PC-9 (cell line): ENCODE data around the gene LRRC70. TPM values are rescaled to one million over a fixed set of nuclear protein-coding genes. Genes with fewer than 3 reads are reported as not detected.
"Not testable (repeated sequence)": the region's sequence is repeated elsewhere in the genome, so short reads cannot be mapped to it uniquely, and the experiment has no call there.

ENCODE experiments used
- BruUV-seq: library from RNA; stranded (reverse); fragments of 400-500 nt; replicated peaks from 2 replicates; lab custom pipeline; 2021; lab: Mats Ljungman, UMichigan
- CTCF ChIA-PET: fragments of 300-600 bp; sonication (Branson Sonifier 250); formaldehyde crosslinking; loops from one replicate; lab custom pipeline; 2022; ENCODE audit warnings: antibody characterized with exemption; lab: Charles Lee
- POLR2A ChIA-PET: fragments of 300-600 bp; sonication (Branson Sonifier 250); formaldehyde crosslinking; loops from one replicate; lab custom pipeline; 2022; ENCODE audit warnings: antibody characterized with exemption; ENCODE audit not compliant: unreplicated experiment; lab: Charles Lee
- DNase-seq, 2 experiments: peaks; one replicate each; pipeline versions ENCODE4 v3.0.0 to v3.0.0-alpha.2; 2015 to 2022; ENCODE audit warnings: mixed read lengths in 1 of 2
- H2AFZ ChIP-seq: fragments of 200-600 bp; sonication (generic); 2 replicates; pipeline ENCODE4 v1.8.1; 2017; ENCODE audit warnings: antibody characterized with exemption
- H3F3A ChIP-seq: fragments of 200-600 bp; sonication (generic); 2 replicates; pipeline ENCODE4 v1.8.1; 2017; ENCODE audit warnings: antibody characterized with exemption, mild to moderate bottlenecking, low read depth; ENCODE audit not compliant: insufficient read depth
- H3K27ac ChIP-seq: fragments of 200-600 bp; sonication (generic); 2 replicates; pipeline ENCODE4 v1.6.1; 2016; ENCODE audit warnings: mixed run types
- H3K27me3 ChIP-seq: fragments of 200-600 bp; sonication (generic); 2 replicates; pipeline ENCODE4 v1.6.1; 2016; ENCODE audit warnings: low read depth, mixed run types; ENCODE audit not compliant: insufficient read depth
- H3K36me3 ChIP-seq: fragments of 200-600 bp; sonication (generic); 2 replicates; pipeline ENCODE4 v1.6.1; 2016; ENCODE audit warnings: low read depth, mixed run types
- H3K4me1 ChIP-seq: fragments of 200-600 bp; sonication (generic); replicated peaks from 2 replicates; pipeline ENCODE4 v1.6.1; 2016; ENCODE audit warnings: mixed run types; ENCODE audit not compliant: insufficient read depth
- H3K4me2 ChIP-seq: fragments of 200-600 bp; sonication (generic); 2 replicates; pipeline ENCODE4 v1.6.1; 2017; ENCODE audit warnings: mixed run types
- H3K4me3 ChIP-seq: fragments of 200-600 bp; sonication (generic); 2 replicates; pipeline ENCODE4 v1.6.1; 2016; ENCODE audit warnings: mixed run types
- H3K79me2 ChIP-seq: fragments of 200-600 bp; sonication (generic); 2 replicates; pipeline ENCODE4 v1.6.1; 2017; ENCODE audit warnings: low read depth, mixed run types
- H3K9me2 ChIP-seq: fragments of 200-600 bp; sonication (generic); 2 replicates; pipeline ENCODE4 v1.8.1; 2017; ENCODE audit warnings: mild to moderate bottlenecking; ENCODE audit not compliant: insufficient read depth
- H3K9me3 ChIP-seq: fragments of 200-600 bp; sonication (generic); 2 replicates; pipeline ENCODE4 v1.8.1; 2016; ENCODE audit warnings: low read depth; ENCODE audit not compliant: insufficient read depth
- H4K20me1 ChIP-seq: fragments of 200-600 bp; sonication (generic); 2 replicates; pipeline ENCODE4 v1.8.1; 2017; ENCODE audit not compliant: insufficient read depth
- CTCF ChIP-seq: fragments of 200-600 bp; sonication (generic); conservative IDR thresholded peaks from 2 replicates; pipeline ENCODE4 v1.6.1; 2017; ENCODE audit warnings: mixed run types, antibody characterized with exemption, mild to moderate bottlenecking, moderate library complexity
- EZH2 ChIP-seq: fragments of 200-600 bp; sonication (generic); IDR thresholded peaks from 2 replicates; pipeline ENCODE4 v1.8.0; 2017; ENCODE audit warnings: antibody characterized with exemption, low read depth
- intact Hi-C: fragments of 100-400 bp; cut with micrococcal nuclease; formaldehyde crosslinking; loops from one replicate; pipeline ENCODE4 v1.10.0; 2022; ENCODE audit not compliant: unreplicated experiment
- total RNA-seq: library from RNA; stranded (reverse); gene quantifications from 2 replicates; pipeline ENCODE4 v1.2.3, GENCODE V29; 2021

LRRC70 gene
- total RNA-seq, 1 experiment from 2014 or later, result 1.1 TPM

GRCh38 chr5:62561896-62562295, 16.7 kb upstream of the LRRC70 start:
- Histone ChIP-seq H3K4me3 (no peak overlapping the region), H3K27ac (no peak overlapping the region), H3K4me2 (no peak overlapping the region), H3F3A (peaks cover 8% of the 10 kb centered on the region), H3K9me2 (no peaks in the 10 kb centered on the region), H4K20me1 (no peaks in the 10 kb centered on the region), H3K36me3 (peaks cover 2% of the 10 kb centered on the region; the same call in 1 of the 2 replicates), H3K4me1 (no peaks in the 10 kb centered on the region), H2AFZ (no peak overlapping the region), H3K79me2 (no peaks in the 10 kb centered on the region), H3K27me3 (no peaks in the 10 kb centered on the region), H3K9me3 (no peaks in the 10 kb centered on the region)
- DNase-seq, result no peak
- no peak for TF ChIP-seq EZH2
- TF ChIP-seq CTCF, result no peak
- ChIA-PET POLR2A (interaction anchor here (0.7 kb wide), 1 partner anchor 1524 kb away, joined by 8 read pairs; no protein-coding TSS in a partner anchor), CTCF (no interaction called here)
- no TSS peak for BruUV-seq
- intact Hi-C loops, result no loop called here

GRCh38 chr5:62562867-62563266, 15.8 kb upstream of the LRRC70 start:
- Histone ChIP-seq H3K9me3 (no peaks in the 10 kb centered on the region; the same call in 1 of the 2 replicates), H3K36me3 (peaks cover 8% of the 10 kb centered on the region; the same call in 1 of the 2 replicates), H3K4me3 (no peak overlapping the region), H3K9me2 (no peaks in the 10 kb centered on the region), H3K4me2 (no peak overlapping the region), H2AFZ (no peak overlapping the region), H3K79me2 (no peaks in the 10 kb centered on the region), H4K20me1 (no peaks in the 10 kb centered on the region), H3K4me1 (no peaks in the 10 kb centered on the region), H3K27ac (no peak overlapping the region), H3F3A (peaks cover 8% of the 10 kb centered on the region), H3K27me3 (no peaks in the 10 kb centered on the region)
- ChIA-PET CTCF (no interaction called here), POLR2A (no interaction called here)
- BruUV-seq, result no TSS peak
- intact Hi-C loops, result no loop called here
- DNase-seq, result no peak
- TF ChIP-seq EZH2, result no peak
- TF ChIP-seq CTCF, result no peak

- H3K4me2 ChIP-seq, result no peak overlapping the region
- DNase-seq, result no peak
- no peaks in the 10 kb centered on the region for H3K4me1 ChIP-seq
- H3K79me2 ChIP-seq, result no peaks in the 10 kb centered on the region
- no TSS peak for BruUV-seq
- no peaks in the 10 kb centered on the region for H3K9me2 ChIP-seq
- H3K36me3 ChIP-seq, result peaks cover 11% of the 10 kb centered on the region; the same call in 1 of the 2 replicates
- H3K27me3 ChIP-seq, result no peaks in the 10 kb centered on the region
- ChIA-PET POLR2A (no interaction called here), CTCF (no interaction called here)
- H3K27ac ChIP-seq, result no peak overlapping the region
- H3F3A ChIP-seq, result peaks cover 8% of the 10 kb centered on the region
- TF ChIP-seq EZH2 (no peak), CTCF (no peak)
- H3K4me3 ChIP-seq, result no peak overlapping the region
- no peak overlapping the region for H2AFZ ChIP-seq
- intact Hi-C loops, result no loop called here
- no peaks in the 10 kb centered on the region; the same call in 1 of the 2 replicates for H3K9me3 ChIP-seq
- no peaks in the 10 kb centered on the region for H4K20me1 ChIP-seq
Observed at GRCh38 chr5:62564101-62564500, 14.5 kb upstream of the LRRC70 start.

- H4K20me1 ChIP-seq, H3K79me2 ChIP-seq, DNase-seq, intact Hi-C loops, POLR2A ChIA-PET, H3K27ac ChIP-seq, H3K4me1 ChIP-seq, H3K4me3 ChIP-seq, H3K27me3 ChIP-seq, H3K4me2 ChIP-seq, H3K9me3 ChIP-seq, BruUV-seq, H2AFZ ChIP-seq, H3K9me2 ChIP-seq: not testable (repeated sequence)
- CTCF ChIA-PET, result interaction anchor here (0.7 kb wide), 1 partner anchor 10 kb away, joined by 3 read pairs; no protein-coding TSS in a partner anchor
- Histone ChIP-seq H3F3A (peaks cover 12% of the 10 kb centered on the region), H3K36me3 (peaks cover 11% of the 10 kb centered on the region; the same call in 1 of the 2 replicates)
Observed at GRCh38 chr5:62565740-62566139, 12.9 kb upstream of the LRRC70 start.
